T-helper 2 cell (primary cell): ENCODE measurements around the gene LRMDA.

Source experiments
- DNase-seq, 5 experiments: peaks; one replicate each; pipeline versions ENCODE4 v3.0.0 to v3.0.0-alpha.2; 2012 to 2022

The LRMDA gene

GRCh38 chr10:75801121-75801520, 369.7 kb downstream of the LRMDA start:
- no peak for DNase-seq

GRCh38 chr10:75801661-75802060, 370.2 kb downstream of the LRMDA start:
- no peak for DNase-seq

DNA sequence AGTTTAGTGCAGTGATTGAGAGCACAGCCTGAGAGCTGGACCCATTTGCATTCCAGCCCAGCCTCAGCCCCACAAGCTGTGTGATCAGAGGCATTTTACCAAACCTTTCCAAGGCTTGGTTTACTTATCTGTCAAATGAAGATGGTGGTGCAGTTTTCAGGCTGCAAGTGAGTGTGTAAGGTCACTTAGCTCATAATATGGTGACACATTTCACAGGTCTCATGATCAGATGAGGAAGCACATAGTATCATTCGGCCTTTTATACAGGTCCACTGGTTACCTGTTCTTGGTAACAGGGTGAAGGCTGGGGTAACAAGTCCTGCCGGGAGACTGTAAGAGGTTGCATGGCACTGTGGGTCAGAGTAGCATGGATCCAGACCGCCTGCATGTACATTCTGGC, 371.7 kb downstream of the LRMDA start:
- no peak for DNase-seq

DNA sequence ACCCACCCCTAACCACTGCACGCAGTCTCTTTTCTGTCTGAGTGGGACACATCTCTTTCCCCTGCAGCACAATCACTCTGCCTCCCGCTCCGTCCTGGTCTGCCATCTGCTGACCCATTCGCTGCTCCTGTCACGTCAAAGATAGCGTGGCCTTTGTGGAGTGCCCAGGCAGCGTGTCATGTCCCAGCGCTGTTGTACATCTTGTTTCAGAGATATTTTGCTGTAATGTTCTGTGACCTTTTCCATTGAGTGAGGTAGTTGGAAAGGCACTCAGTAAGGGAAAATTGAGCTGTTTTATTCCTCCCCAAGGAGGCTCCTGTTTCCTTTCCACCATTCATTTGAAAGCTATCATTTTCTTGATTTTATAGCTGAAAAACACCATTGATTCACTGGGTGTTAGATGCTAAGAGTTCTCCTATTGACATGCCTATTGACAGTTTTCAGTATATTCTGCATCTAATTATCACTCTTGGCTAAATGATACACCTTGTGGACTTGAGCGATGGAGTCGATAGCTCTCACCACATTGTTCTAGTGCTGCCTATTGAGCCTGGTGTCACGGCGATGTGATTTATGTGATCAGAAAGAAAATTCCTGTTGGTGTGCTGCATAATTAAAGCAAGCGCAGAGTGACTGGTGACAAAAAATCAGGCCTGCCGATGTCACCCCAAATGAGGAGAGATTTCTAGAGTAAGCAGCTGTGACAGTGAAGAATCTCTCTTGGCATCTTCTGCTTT, 372.6 kb downstream of the LRMDA start:
- no peak for DNase-seq

GRCh38 chr10:75806186-75806585, 374.8 kb downstream of the LRMDA start:
- DNase-seq, result no peak

DNA sequence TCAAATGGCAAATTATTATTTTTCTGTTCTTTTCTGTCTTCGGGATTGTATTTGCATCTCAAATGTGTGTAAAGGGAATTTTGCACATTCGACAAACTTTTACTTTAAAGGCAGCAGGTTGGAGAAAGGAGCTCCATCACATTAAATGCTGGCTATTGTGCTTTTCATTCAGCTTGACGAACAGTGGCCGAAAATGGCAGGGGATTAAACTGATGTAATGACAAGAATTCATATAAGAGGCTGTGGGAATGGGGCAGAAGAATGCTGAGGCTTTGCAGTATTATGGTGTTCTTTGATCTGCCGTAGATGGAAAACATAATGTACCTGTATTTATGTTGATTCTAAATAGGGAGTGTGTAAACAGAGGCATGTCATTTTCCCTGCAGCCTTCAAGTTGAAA, 376.0 kb downstream of the LRMDA start:
- no peak for DNase-seq

- no peak for DNase-seq
Observed at GRCh38 chr10:75809003-75809402, 377.6 kb downstream of the LRMDA start.

- no peak for DNase-seq
Observed at GRCh38 chr10:75814014-75814413, 382.6 kb downstream of the LRMDA start.

DNA sequence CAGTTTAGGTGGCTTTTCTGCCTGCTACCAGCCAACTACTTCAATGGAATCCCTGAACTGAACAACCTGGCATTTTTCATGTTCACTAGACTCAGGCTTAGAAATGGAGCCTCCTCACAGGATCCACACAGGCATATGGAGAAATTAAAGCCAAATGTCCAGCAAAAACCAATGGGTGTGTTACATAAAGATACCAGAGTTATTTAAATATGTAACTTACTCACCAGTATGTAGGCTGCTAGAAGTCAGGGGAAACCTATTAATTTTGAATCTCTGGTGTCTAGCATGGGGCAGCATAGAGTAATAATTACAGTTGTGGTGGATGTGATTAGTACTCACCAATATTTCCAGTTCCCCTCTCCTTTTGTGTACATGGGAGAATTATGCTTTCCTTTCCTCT, 383.6 kb downstream of the LRMDA start:
- no peak for DNase-seq

GRCh38 chr10:75817198-75817597, 385.8 kb downstream of the LRMDA start:
- DNase-seq, result no peak

DNA sequence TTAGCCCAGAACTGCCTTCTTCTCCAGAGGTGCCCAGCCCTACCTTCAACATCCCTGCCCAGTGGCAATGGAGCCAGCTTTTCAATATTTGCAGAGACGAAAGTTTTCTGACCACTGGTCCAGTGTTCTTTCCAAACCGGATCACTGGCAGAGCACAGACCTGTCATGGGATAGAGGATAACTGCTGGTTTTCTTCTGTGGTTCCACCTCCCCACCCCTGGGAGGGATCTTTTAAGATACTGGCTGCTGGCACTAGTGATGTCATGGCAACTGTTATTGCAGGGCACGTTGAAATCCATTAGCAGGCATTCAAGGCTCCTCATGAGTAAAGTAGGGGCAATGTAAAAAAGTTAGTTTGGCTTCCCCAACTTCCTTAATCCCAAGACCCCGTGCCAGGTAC, 387.1 kb downstream of the LRMDA start:
- no peak for DNase-seq

- no peak for DNase-seq
Observed at GRCh38 chr10:75825235-75825634, 393.8 kb downstream of the LRMDA start.

DNA sequence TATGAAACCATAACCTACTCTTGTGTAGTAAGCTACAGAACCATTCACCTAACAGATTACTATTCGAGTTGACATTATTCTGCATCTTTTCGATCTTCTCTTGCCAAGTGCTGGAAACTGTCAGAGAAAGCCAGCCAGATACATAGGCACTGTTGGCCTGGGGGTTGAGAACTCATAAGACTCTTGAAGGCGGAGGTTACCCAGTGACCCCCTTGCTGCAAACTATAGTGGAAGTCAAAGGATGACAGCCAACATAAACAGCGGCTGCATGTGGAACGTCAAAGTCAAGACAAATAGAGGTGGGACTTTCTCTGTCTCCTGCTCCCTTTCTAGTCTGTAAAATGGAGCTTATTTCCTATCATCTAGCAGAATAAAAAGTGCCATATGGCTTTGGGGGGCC, 394.2 kb downstream of the LRMDA start:
- no peak for DNase-seq

DNA sequence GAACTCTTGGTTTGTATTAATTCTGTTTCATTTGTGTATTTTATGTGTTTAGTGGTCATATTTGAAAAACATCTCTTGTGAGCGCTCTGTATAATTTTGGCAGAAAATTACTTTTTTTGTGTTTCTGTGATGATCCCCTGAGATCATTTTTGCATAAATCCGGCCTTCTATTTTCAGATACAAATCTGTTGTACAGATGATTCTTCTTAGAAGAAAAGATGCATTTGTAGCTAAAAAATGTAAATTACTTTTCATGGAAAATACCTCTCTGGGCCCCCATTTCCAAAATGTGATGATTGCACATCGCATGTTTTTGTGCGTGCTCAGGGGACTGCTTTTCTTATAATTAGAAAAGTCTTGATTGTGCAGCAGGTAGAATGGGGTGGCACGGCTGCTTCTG, 395.4 kb downstream of the LRMDA start:
- DNase-seq, result no peak

DNA sequence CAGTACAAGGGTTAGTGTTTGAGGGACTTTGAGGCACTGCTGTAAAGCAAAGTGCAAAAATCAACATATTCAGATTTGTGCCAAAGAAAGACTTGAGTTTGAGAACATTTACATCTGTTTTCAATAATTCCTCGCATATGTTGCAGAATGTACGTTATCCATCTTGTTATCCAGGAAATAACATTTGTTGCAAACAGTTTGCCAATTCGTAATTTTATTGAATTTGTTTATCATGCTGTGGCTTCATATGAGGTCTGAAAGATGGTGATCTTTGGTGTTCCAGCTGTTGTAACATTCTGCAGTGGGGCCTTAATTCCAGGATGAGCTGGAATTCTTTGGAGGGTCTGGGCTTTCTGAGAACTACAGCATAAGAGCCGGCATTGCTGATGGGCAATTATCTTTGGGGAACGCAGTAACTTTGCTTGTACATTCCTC, 396.2 kb downstream of the LRMDA start:
- DNase-seq, result no peak

DNA sequence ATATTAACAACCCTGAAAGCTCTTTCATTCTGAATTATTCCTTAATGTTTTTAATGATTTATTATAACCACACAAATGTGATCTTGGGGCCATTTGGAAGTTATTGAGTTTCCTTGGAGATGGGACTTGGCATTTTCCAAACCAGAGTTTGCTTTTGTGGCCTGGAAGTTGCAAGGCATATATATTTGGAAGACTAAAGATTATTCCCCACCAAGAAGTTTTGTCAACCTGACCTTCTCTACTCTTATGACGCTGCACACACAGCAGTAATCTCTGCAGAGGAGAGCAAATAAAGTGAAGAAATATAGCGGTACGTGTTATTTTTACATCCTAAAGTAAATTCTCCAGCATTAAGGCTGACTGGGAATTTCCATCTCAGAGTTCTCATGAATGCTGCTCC, 397.0 kb downstream of the LRMDA start:
- no peak for DNase-seq

- no peak for DNase-seq
Observed at GRCh38 chr10:75836064-75836463, 404.6 kb downstream of the LRMDA start.

DNA sequence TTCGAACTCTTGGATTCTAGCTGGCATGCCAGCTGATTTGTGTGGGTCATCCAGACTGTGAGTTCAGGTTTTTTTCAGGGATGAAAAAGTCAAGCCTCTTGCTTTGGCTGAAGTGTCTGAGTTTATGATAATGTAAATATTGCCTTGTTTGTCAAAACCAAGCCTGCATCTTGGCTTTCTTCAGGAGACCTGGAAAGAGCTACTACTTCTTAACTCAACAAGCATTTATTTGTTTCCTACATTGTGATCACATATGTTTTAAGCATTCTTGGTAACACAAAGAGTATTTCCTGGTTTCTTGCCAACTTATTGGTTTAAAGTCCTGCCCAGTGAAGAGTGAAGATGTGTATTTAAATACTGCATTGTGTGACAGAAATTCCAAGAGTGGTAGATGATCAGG, 407.1 kb downstream of the LRMDA start:
- no peak for DNase-seq

DNA sequence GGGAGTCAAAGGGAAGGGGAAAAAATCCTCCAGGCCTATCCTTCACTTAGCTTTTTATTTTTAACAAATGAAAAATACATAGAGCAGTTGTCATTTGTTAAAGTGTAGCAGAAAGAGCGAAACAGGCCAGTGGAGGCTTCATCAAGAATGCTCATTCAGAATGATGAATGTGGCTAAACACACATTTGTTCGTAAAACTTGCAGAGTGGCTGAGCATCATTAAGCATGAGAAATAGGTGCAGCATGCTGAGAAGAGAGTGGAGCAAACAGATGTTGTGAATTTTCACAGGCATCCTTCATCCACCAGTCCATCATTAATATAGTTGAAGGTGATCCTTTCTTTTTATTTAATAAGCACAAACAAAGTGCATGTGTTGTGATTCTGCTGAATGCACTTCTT, 407.6 kb downstream of the LRMDA start:
- no peak for DNase-seq

DNA sequence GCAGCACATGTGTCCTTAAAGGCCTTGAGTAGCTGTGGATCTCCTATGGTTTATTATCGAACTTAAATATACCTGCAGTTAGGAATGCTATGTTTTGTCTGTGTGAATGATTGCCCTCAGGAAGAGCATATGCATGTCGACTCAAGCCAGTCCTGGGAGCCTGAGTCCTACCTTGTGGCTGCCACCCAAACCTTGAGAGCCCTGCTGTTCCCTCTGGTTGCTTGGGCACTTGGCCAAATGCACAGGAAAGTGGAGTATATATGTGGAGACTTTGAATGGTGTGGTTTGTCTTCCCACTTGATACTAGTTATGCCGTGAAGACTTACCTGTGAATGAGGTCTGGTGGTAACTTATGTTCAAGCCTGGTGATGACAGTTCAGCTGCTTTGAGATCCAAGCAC, 409.8 kb downstream of the LRMDA start:
- no peak for DNase-seq

DNA sequence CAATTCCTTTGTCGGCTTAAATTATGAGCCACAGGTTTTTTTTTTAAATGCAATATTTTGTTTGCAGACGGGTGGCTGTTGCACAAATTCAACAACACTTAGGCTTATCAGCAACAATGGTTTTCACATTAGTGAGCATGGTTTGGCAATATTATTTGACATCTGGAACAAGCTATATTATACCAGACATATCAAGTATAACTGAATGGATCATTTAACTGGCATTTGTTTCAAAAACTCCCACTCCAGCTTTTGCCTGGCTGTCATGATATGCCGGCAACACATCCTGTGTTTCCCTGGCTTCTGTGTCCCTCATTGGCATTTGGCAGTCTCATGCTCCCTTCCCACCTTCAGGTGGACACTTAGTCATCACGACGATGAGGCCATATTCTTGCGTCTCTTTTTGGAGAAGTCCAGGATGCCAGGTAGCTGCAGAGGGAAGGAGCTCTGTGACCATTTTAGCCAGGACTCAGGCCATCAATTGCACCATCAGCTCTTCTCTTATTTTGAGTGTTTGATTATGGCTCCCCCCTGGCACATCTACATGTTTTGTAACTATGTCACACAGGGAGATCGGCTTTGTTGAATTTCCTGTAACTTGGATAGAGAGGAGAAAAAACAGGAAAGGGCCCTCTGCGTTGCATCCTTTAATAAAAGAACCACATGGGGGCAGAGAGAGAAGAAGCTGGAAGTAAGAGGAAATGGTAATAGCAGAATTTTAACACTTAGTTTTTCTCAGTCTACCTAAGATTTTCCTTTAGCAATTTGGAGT, 413.9 kb downstream of the LRMDA start:
- DNase-seq, result no peak

DNA sequence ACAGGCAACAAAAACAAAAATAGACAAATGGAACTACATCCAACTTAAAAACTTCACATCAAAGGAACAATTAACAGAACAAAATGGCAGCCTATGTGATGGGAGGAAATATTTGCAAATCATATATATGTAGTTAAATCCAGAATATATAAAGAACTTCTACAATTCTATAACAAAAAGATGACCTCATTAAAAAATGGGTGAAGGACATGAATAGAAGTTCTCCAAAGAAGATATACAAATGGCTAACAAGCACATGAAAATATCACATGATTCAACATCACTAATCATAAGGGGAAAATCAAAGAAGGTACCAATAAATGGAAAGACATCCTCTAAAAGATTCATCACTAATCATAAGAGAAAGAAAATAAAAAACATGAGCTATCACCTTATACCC, 416.1 kb downstream of the LRMDA start:
- no peak for DNase-seq

DNA sequence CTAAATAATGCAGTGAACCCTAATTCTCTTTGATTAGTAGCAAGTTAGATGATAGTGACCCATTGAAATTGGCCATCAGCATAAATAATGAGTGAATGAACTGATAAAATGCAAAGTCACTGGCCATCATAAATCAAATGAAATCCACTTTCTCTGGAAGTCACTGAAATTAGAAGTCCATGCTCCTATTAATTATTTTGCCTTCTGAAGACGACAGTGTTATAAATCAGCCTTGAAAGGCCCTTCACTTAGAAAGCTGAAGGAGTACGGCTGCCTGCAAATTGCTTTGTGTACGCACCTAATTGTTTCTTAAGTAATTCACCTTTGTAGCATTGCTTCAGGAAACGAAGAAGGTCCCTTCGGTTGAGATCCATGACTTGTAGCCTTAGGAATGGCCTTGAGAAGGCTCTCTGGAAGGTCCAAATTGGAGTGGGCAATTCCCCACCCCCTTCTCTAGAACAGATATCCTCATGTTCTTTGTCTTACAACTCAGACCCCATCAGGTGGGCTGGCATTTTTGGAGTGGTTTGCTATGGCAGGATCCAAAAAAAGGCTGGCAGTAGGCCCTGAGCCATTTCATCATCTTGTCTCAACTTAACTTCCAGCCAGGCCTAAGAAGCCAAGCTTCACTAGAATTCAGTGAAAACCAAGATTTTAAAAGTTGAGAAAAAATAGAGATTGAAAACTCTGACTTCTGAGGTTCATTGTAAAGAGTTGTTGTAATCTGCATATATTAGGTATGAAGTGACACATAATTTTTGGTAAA, 420.3 kb downstream of the LRMDA start:
- DNase-seq, result no peak
